Epithelial cell of esophagus (primary cell): ENCODE measurements around the gene CYP2W1.
"Not testable (repeated sequence)": the region's sequence is repeated elsewhere in the genome, so short reads cannot be mapped to it uniquely, and the experiment has no call there.

ENCODE experiments used
- DNase-seq: peaks from one replicate; pipeline ENCODE4 v3.0.0; 2010; ENCODE audit warnings: low read depth
- H3K4me3 ChIP-seq: 2 replicates; pipeline ENCODE4 v1.5.1; 2011; ENCODE audit warnings: mild to moderate bottlenecking, low read length, control low read depth
- CTCF ChIP-seq: IDR thresholded peaks from 2 replicates; pipeline ENCODE4 v1.5.1; 2011; ENCODE audit warnings: low read depth, mild to moderate bottlenecking, low read length, control low read depth, inconsistent platforms; ENCODE audit not compliant: insufficient read depth; ENCODE audit errors: missing control alignments

Gene CYP2W1

GRCh38 chr7:1030444-1031070 lies 47.6 kb downstream of the CYP2W1 start:
- no peak for DNase-seq
- no peak for TF ChIP-seq CTCF
- H3K4me3 ChIP-seq = no peak overlapping the region

GRCh38 chr7:1031716-1032455 lies 48.9 kb downstream of the CYP2W1 start:
- no peak overlapping the region for H3K4me3 ChIP-seq
- no peak for DNase-seq
- no peak for TF ChIP-seq CTCF

GRCh38 chr7:1032536-1033181 lies 49.7 kb downstream of the CYP2W1 start:
- H3K4me3 ChIP-seq = no peak overlapping the region
- no peak for DNase-seq
- no peak for TF ChIP-seq CTCF

- no peak overlapping the region for H3K4me3 ChIP-seq
- DNase-seq = no peak
- no peak for TF ChIP-seq CTCF
These were observed 50.7 kb downstream of the CYP2W1 start for GRCh38 chr7:1033546-1034145.

- H3K4me3 ChIP-seq, DNase-seq: not testable (repeated sequence)
These were observed 51.8 kb downstream of the CYP2W1 start for GRCh38 chr7:1034769-1035168.

GRCh38 chr7:1036164-1036928 lies 53.4 kb downstream of the CYP2W1 start:
- not testable (repeated sequence) for DNase-seq, H3K4me3 ChIP-seq
